Central memory CD8-positive, alpha-beta T cell (primary cell): ENCODE measurements around the gene CLEC1B.
"Not testable (repeated sequence)": the region's sequence is repeated elsewhere in the genome, so short reads cannot be mapped to it uniquely, and the experiment has no call there.

Source experiments
- ATAC-seq: fragments of 150-1000 bp; cut with Tn5 transposase; replicated peaks from 2 replicates; pipeline ENCODE4 v1.10.0; 2022; ENCODE audit warnings: mild to moderate bottlenecking, moderate FRiP score, moderate number of reproducible peaks; ENCODE audit not compliant: poor library complexity, severe bottlenecking; ENCODE audit errors: extremely low read depth
- DNase-seq, 2 donors: peaks; one replicate each; pipeline ENCODE4 v3.0.0; 2021; ENCODE audit warnings: low spot score in 2 of 2
- H3K27ac Mint-ChIP-seq: one replicate; pipeline ENCODE4 v1.8.0; 2022; ENCODE audit warnings: low read depth, mild to moderate bottlenecking, moderate library complexity, mixed read lengths
- H3K27me3 Mint-ChIP-seq: one replicate; pipeline ENCODE4 v1.8.0; 2022; ENCODE audit warnings: mixed read lengths
- H3K36me3 Mint-ChIP-seq: one replicate; pipeline ENCODE4 v1.8.0; 2022; ENCODE audit warnings: mild to moderate bottlenecking, moderate library complexity, mixed read lengths; ENCODE audit not compliant: insufficient read depth
- H3K4me1 Mint-ChIP-seq: one replicate; pipeline ENCODE4 v1.8.0; 2022; ENCODE audit warnings: mixed read lengths
- H3K4me3 Mint-ChIP-seq: one replicate; pipeline ENCODE4 v1.8.0; 2022; ENCODE audit warnings: mild to moderate bottlenecking, moderate library complexity, mixed read lengths
- H3K9me3 Mint-ChIP-seq: one replicate; pipeline ENCODE4 v1.8.0; 2022; ENCODE audit warnings: mixed read lengths

Gene CLEC1B

DNA sequence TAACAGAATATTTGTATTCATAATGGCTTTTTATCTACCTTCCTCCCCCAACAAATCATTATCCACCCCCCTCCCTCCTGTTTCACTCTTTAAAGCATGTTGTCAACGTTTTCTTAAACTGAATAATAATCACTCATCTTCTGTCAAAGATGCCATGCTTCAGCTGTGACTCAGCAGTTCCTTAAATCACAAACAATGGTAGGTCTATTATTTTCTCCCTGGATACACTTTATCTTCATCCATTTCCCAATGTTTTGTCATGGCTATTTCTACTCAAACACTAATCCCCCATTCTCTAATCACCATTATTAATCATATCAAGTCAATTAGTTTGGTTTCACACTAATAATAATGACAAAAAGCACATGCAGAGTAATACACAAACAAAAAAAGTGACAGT lies 18.0 kb upstream of the CLEC1B start:
- DNase-seq, result no peak
- ATAC-seq, result no peak
- Mint-ChIP-seq H3K27ac (no peak overlapping the region), H3K4me3 (no peak overlapping the region), H3K36me3 (no peaks in the 10 kb centered on the region), H3K4me1 (no peaks in the 10 kb centered on the region), H3K9me3 (no peaks in the 10 kb centered on the region), H3K27me3 (peaks cover 47% of the 10 kb centered on the region)

GRCh38 chr12:10015450-10015849 lies 16.5 kb upstream of the CLEC1B start:
- no peak for ATAC-seq
- Mint-ChIP-seq H3K36me3 (no peaks in the 10 kb centered on the region), H3K27me3 (peaks cover 57% of the 10 kb centered on the region), H3K9me3 (no peaks in the 10 kb centered on the region), H3K4me3 (no peak overlapping the region), H3K4me1 (no peaks in the 10 kb centered on the region), H3K27ac (no peak overlapping the region)
- DNase-seq, result no peak

DNA sequence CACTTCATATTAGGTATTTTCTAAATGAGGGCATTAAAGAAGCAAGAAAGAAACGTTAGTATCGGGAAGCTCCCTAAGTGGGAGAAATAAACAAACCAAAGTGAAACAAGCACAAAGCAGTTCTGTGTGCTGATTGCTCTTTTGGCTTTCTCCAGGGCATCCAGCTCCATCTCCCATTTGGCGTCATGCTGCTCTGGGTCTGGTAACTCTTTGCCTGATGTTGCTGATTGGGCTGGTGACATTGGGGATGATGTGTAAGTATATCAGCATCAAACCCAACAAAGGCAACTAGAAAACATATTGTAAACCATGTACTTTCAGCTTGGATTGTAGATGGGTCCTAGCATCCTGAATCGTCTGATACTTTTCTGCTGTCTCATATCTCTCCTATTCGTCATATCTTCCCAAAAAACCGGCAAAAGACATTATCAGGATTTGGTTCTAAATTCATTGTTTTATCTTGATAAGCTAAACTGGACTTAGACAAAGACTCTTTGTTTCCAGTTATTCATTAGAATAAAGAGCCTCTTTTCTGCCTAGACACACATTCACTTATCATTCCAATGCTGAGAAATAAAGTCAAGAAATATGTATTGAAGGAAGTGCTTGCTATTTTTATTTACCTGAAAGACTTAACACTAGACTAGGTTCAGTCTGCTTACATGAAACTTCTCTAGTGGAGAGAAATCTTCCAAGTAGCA lies 13.9 kb upstream of the CLEC1B start:
- DNase-seq, result no peak
- no peak overlapping the region for H3K4me3 Mint-ChIP-seq
- no peak overlapping the region for H3K27ac Mint-ChIP-seq
- no peaks in the 10 kb centered on the region for H3K9me3 Mint-ChIP-seq
- H3K36me3 Mint-ChIP-seq, result no peaks in the 10 kb centered on the region
- no peaks in the 10 kb centered on the region for H3K4me1 Mint-ChIP-seq
- no peak for ATAC-seq
- peaks cover 82% of the 10 kb centered on the region for H3K27me3 Mint-ChIP-seq

GRCh38 chr12:10001171-10001776 lies 2.4 kb upstream of the CLEC1B start:
- peaks cover 50% of the 10 kb centered on the region for H3K27me3 Mint-ChIP-seq
- DNase-seq, result no peak
- no peak for ATAC-seq
- H3K4me1 Mint-ChIP-seq, result no peaks in the 10 kb centered on the region
- H3K27ac Mint-ChIP-seq, result no peak overlapping the region
- H3K4me3 Mint-ChIP-seq, result no peak overlapping the region
- no peaks in the 10 kb centered on the region for H3K36me3 Mint-ChIP-seq
- no peaks in the 10 kb centered on the region for H3K9me3 Mint-ChIP-seq

DNA sequence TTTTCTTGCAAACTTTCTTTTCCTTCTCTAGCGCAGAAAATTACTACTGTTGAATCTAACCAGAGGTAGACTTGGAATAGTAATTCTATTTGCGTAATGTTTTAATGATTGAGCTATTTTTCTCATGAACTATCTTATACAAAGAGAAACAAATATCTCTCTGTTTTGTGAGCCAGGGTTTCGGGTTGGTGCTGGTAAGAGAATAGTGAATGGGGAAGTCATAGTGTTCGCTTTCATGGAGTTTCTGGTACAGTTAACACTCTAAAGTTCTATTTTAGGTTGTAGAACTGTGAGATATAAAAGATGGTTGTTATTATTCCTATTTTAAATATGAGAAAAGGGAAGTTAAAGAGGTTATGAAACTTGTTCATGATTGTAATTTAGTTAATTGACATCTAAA lies 6.6 kb downstream of the CLEC1B start:
- ATAC-seq (no peak), DNase-seq (no peak)
- Mint-ChIP-seq H3K27ac (no peak overlapping the region), H3K9me3 (no peaks in the 10 kb centered on the region), H3K36me3 (no peaks in the 10 kb centered on the region), H3K4me1 (no peaks in the 10 kb centered on the region), H3K4me3 (no peak overlapping the region), H3K27me3 (peaks cover 46% of the 10 kb centered on the region)

DNA sequence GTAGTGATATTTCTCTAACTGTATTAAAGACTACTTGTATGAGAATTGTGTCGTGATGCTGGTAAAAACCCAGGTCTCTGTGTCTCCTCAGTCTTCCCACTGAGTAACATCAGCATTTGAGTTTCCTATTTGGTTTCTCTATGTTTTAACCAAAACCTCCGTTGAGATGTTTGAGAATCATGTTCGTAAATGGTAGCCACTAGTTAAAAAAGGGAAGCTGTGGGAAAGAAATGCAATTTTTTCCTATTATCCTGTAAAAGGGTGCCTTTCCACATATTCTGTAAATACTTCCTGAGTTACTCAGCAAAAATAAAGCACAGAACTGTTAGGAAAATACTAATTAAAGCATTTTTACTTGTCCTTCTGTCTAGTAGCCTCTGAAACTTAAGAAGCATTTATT lies 7.0 kb downstream of the CLEC1B start:
- no peak overlapping the region for H3K4me3 Mint-ChIP-seq
- DNase-seq, result no peak
- no peaks in the 10 kb centered on the region for H3K36me3 Mint-ChIP-seq
- no peaks in the 10 kb centered on the region for H3K4me1 Mint-ChIP-seq
- no peak overlapping the region for H3K27ac Mint-ChIP-seq
- no peaks in the 10 kb centered on the region for H3K9me3 Mint-ChIP-seq
- no peak for ATAC-seq
- peaks cover 46% of the 10 kb centered on the region for H3K27me3 Mint-ChIP-seq

DNA sequence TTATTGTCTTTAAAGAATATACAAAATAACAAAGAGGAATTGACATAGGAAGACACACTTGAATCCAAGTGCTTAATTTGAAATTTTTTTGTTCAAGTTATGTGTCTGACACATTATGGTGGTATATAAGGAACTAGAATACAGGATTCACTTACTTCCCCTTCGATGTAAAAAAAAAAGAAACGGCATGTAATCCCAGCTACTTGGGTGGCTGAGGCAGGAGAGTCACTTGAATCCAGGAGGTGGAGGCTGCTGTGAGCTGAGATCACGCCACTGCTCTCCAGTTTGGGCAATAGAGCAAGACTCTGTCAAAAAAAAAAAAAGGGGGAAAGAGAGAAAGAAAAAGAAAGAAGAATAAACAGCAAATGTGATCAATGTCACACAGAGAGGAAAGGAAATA lies 18.8 kb downstream of the CLEC1B start:
- H3K36me3 Mint-ChIP-seq, result no peaks in the 10 kb centered on the region
- no peak overlapping the region for H3K4me3 Mint-ChIP-seq
- DNase-seq, result no peak
- ATAC-seq, result no peak
- peaks cover 24% of the 10 kb centered on the region for H3K27me3 Mint-ChIP-seq
- H3K9me3 Mint-ChIP-seq, result no peaks in the 10 kb centered on the region
- no peak overlapping the region for H3K27ac Mint-ChIP-seq
- no peaks in the 10 kb centered on the region for H3K4me1 Mint-ChIP-seq

- Mint-ChIP-seq H3K4me3 (no peak overlapping the region), H3K4me1 (no peaks in the 10 kb centered on the region), H3K27ac (no peak overlapping the region), H3K9me3 (no peaks in the 10 kb centered on the region), H3K36me3 (no peaks in the 10 kb centered on the region), H3K27me3 (peaks cover 41% of the 10 kb centered on the region)
- ATAC-seq (no peak), DNase-seq (no peak)
These were observed 21.0 kb downstream of the CLEC1B start for GRCh38 chr12:9977916-9978315.

DNA sequence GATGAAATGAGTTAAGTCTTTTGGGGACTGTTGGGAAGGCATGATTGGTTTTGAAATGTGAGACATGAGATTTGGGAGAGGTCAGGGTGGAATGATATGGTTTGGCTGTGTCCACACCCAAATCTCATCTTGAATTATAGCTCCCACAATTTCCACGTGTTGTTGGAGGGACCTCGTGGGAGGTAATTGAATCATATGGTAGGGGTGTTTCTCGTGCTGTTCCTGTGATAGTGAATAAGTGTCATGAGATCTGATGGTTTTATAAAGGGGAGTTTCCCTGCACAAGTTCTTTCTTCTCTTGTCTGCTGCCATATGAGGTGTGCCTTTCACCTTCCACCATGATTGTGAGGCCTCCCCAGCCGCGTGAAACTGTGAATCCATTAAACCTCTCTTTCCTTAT lies 22.3 kb downstream of the CLEC1B start:
- H3K9me3 Mint-ChIP-seq, DNase-seq, H3K4me3 Mint-ChIP-seq, H3K27ac Mint-ChIP-seq, H3K4me1 Mint-ChIP-seq, H3K36me3 Mint-ChIP-seq, ATAC-seq: not testable (repeated sequence)
- H3K27me3 Mint-ChIP-seq, result peaks cover 41% of the 10 kb centered on the region

- DNase-seq (no peak), ATAC-seq (no peak)
- Mint-ChIP-seq H3K4me1 (no peaks in the 10 kb centered on the region), H3K27ac (no peak overlapping the region), H3K9me3 (no peaks in the 10 kb centered on the region), H3K4me3 (no peak overlapping the region), H3K36me3 (no peaks in the 10 kb centered on the region), H3K27me3 (peaks cover 40% of the 10 kb centered on the region)
These were observed 23.3 kb downstream of the CLEC1B start for GRCh38 chr12:9975614-9976013.

DNA sequence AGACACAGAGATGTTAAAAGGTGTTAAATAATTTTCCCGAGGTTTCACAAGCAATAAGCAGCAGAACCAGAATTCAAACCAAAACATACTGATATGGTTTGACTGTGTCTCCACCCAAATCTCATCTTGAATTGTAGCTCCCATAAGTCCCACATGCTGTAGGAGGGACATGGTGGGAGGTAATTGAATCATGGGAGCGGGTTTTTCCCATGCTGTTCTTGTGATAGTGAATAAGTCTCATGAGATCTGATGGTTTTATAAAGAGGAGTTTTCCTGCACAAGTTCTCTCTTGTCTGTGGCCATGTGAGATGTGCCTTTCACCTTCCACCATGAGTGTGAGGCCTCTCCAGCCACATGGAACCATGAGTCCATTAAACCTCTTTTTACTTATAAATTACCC lies 24.2 kb downstream of the CLEC1B start:
- not testable (repeated sequence) for H3K4me3 Mint-ChIP-seq, ATAC-seq, H3K36me3 Mint-ChIP-seq, H3K4me1 Mint-ChIP-seq, H3K9me3 Mint-ChIP-seq, DNase-seq, H3K27ac Mint-ChIP-seq
- H3K27me3 Mint-ChIP-seq, result peaks cover 31% of the 10 kb centered on the region

DNA sequence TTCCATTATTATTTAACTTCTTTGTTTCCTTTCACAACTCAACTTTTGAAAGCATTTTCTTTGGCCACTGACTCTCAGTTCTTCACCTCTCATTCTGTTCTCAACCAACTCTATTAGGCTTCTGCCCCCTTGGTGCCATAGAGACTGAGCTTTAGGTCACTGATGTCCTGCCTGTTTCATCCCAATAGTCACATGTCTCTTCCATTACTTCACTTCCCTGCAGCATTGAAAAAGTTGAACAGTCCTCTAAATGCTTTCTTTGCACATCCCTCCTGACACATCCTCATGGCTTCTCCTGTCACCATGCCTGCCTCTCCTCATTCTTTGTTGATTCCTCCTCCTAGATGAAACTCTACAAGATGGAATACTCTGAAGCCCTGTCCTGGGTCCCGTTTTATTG lies 25.0 kb downstream of the CLEC1B start:
- ATAC-seq (no peak), DNase-seq (no peak)
- Mint-ChIP-seq H3K9me3 (no peaks in the 10 kb centered on the region), H3K4me1 (no peaks in the 10 kb centered on the region), H3K36me3 (no peaks in the 10 kb centered on the region), H3K27me3 (peaks cover 25% of the 10 kb centered on the region), H3K27ac (no peak overlapping the region), H3K4me3 (no peak overlapping the region)

DNA sequence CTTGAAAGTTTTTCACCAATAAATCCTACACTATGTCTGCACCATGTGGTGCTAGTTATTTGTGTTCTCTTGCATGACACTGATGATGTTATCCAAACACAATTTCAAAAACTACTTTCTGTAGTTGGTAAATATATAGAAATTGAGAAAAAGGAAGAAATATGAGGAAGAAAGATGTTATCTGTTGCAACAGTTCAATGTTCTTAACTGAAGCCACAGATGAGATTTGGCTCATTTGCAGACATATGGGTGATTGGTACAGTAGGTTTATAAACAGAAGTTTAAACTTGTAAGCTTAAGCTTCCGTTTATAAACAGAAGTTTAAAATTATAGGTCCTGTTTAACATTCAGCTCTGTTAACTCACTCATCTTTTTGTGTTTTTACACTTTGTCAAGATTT lies 27.7 kb downstream of the CLEC1B start, which contains the start of gene CLEC12A:
CLEC12A (plus strand) TSS at position 229 of the 400 bp plus-strand sequence. CDS start 188 bp downstream, outside the sequence.
- H3K27me3 Mint-ChIP-seq, result peaks cover 25% of the 10 kb centered on the region
- no peaks in the 10 kb centered on the region for H3K9me3 Mint-ChIP-seq
- H3K36me3 Mint-ChIP-seq, result no peaks in the 10 kb centered on the region

More for the DNA sequence above, 27.7 kb downstream of the CLEC1B start, which contains the start of gene CLEC12A:
- H3K27ac Mint-ChIP-seq, result no peak within 1 kb of the TSS
- H3K4me3 Mint-ChIP-seq, result no peak within 1 kb of the TSS
- ATAC-seq (no peak), DNase-seq (no peak)
- no peaks in the 10 kb centered on the region for H3K4me1 Mint-ChIP-seq
